H1 (cell line): Measurements from ENCODE around the gene OR56A3. TPM values are rescaled to one million over a fixed set of nuclear protein-coding genes. Genes with fewer than 3 reads are reported as not detected.

Experiments used
- CTBP2 ChIP-seq: IDR thresholded peaks from 2 replicates; pipeline ENCODE4 v1.7.0; 2011; ENCODE audit warnings: borderline replicate concordance, mild to moderate bottlenecking, moderate library complexity, mixed read lengths, low read length; ENCODE audit not compliant: insufficient read depth, insufficient read length
- RFX5 ChIP-seq: IDR thresholded peaks from 2 replicates; pipeline ENCODE4 v1.6.1; 2011; ENCODE audit warnings: low read depth, low read length, improper control_type of control experiment, borderline replicate concordance
- TAF7 ChIP-seq: optimal IDR thresholded peaks from 2 replicates; pipeline ENCODE3; 2011; ENCODE audit warnings: low read depth, mild to moderate bottlenecking, inconsistent platforms, low read length, moderate library complexity, borderline replicate concordance
- polyA plus RNA-seq, 7 experiments: library from polyadenylated mRNA; depleted of rRNA in 3 of 7; stranded (reverse) in 5 of 7; unstranded in 2 of 7; fragments of >200 nt in 5 of 7; fragments of 200-250 nt in 2 of 7; gene quantifications; 1 replicate in 5 of 7; 2 replicates in 1 of 7; 4 replicates in 1 of 7; pipeline versions ENCODE4 v1.2.1 to v1.2.3, GENCODE V29; 2011 to 2013; ENCODE audit warnings: missing spikeins in 2 of 7, mixed read lengths in 2 of 7
- total RNA-seq: library from RNA; stranded (reverse); fragmentation: NEBNext Ultra II Directional; extraction: Animal tissue kit (Norgen Biotek cat#: 25700); gene quantifications from 2 replicates; pipeline ENCODE4 v1.2.1, GENCODE V29; 2021

OR56A3 gene
- total and polyA plus RNA-seq, 2 of the 8 experiments (the other 6 are each of a cell fraction or from before 2014, with no cell fraction given) = not detected

DNA sequence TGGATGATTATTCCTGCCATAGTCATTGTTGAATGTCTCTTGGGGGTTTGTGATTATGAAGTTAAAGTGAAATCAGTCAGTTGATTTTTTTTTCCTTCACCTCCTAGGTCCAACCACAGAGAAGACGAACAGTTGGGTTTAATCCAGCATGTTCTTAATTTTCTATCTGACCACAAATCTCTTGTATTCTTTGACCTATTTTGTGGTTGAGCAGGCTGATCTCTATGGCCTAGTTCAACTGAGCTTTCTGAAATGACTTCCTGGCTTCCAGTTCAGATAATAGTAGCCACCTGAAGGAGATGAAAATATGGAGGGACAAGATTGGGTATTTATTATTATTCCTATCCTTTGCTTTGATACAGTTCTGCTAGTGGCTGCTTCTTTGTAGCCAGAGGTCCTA is 31.5 kb downstream of the OR56A3 start (continued):
- no peak for TF ChIP-seq CTBP2
- TF ChIP-seq TAF7 = no peak
- no peak for TF ChIP-seq RFX5
